Right lobe of liver (tissue), 6 donors: ENCODE data around the gene CAMK2D. TPM values are rescaled to one million over a fixed set of nuclear protein-coding genes. Genes with fewer than 3 reads are reported as not detected.

Experiments
- ATAC-seq, 4 donors: fragments of 200-7000 bp; cut with Tn5 transposase; one replicate each; pipeline ENCODE4 v1.9.1; 2020; ENCODE audit warnings: mild to moderate bottlenecking in 4 of 4, moderate library complexity in 4 of 4
- DNase-seq, 3 donors: peaks; one replicate each; pipeline ENCODE4 v3.0.0-alpha.2; 2020
- H3K27ac ChIP-seq, 3 donors: fragments of 200-600 bp; one replicate each; pipeline ENCODE4 v1.8.0; 2022
- H3K27me3 ChIP-seq, 2 donors: fragments of 200-600 bp; one replicate each; pipeline ENCODE4 v1.8.0; 2022
- H3K36me3 ChIP-seq, 4 donors: fragments of 200-600 bp; sonication (generic) in 1 of 4; one replicate each; pipeline versions ENCODE4 v1.5.1 to v1.8.0; 2017 to 2022; ENCODE audit warnings: control low read depth in 1 of 4
- H3K4me1 ChIP-seq, 4 donors: fragments of 200-600 bp; sonication (generic) in 1 of 4; one replicate each; pipeline versions ENCODE4 v1.5.1 to v1.8.0; 2017 to 2022; ENCODE audit warnings: control low read depth in 1 of 4
- H3K4me3 ChIP-seq, 3 donors: fragments of 200-600 bp; one replicate each; pipeline ENCODE4 v1.8.0; 2022
- H3K9me3 ChIP-seq, 4 donors: fragments of 200-600 bp; sonication (generic) in 1 of 4; one replicate each; pipeline versions ENCODE4 v1.5.1 to v1.8.0; 2017 to 2022; ENCODE audit warnings: control low read depth in 1 of 4
- POLR2A ChIP-seq: fragments of 450-650 bp; IDR thresholded peaks from one replicate; pipeline ENCODE4 v1.6.1; 2017; ENCODE audit warnings: antibody characterized with exemption, mild to moderate bottlenecking
- WGBS: methylation state at CpG from one replicate; pipeline ENCODE4 v1.1.6; 2018; ENCODE audit warnings: low coverage, low lambda C conversion rate; ENCODE audit not compliant: insufficient coverage; ENCODE audit errors: missing lambda C conversion rate; 5-methylcytosine and 5-hydroxymethylcytosine counted together
- intact Hi-C, 2 donors: fragments of 100-400 bp; cut with DNase I; formaldehyde crosslinking; loops; one replicate each; pipeline versions ENCODE4 v1.11.2 to v1.14.1; 2022
- total RNA-seq, 6 experiments: library from RNA; depleted of rRNA in 2 of 6; stranded (reverse); fragments of >200 nt in 2 of 6; fragmentation: NEBNext Ultra II Directional in 3 of 6; extraction: Animal tissue kit (Norgen Biotek cat#: 25700) in 3 of 6; gene quantifications; one replicate each; pipeline versions ENCODE4 v1.1.0 to v1.2.4, GENCODE V29; 2016 to 2023
- TF ChIP-seq, protein P1 (sequence below), 4 donors: fragments of 200-600 bp in 3 of 4; fragments of 450-650 bp in 1 of 4; IDR thresholded peaks; one replicate each; pipeline versions ENCODE4 v1.5.1 to v1.8.0; 2016 to 2022; ENCODE audit warnings: antibody characterized with exemption in 4 of 4, mild to moderate bottlenecking in 2 of 4
- donor health status: DM: no; HTN: yes; CAD: no.
- donor health status: DM: no; HTN: no; CAD: no.
- donor health status: DM: no; HTN: no; CAD: no.
- donor health status: DM: no; HTN: yes; CAD: no.
- donor health status: DM: no; HTN: yes; CAD: no.

Gene CAMK2D
- total RNA-seq, 6 experiments from 2014 or later = 17.0 to 30.6 (median 22.6) TPM

DNA sequence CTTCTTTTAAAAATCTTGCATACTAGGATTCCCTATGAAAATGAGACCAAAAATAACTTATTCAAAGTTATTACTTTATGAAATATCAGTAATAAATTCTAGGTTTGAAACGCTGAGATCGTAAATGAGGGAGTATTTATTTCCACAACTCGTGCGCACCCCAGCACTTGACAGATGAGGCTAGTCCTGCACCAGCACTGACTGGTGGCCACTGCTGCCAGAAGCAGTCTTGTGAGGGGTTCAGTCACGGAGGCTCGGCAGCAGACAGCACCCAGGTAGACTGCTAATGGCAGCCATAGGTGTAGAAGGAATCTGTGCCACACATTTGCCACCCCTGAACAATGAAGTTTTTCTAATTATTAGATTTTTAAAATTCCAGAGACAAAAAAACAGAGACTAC lies 248.7 kb downstream of the CAMK2D start:
- no peak for TF ChIP-seq POLR2A
- TF ChIP-seq, protein P1, sequence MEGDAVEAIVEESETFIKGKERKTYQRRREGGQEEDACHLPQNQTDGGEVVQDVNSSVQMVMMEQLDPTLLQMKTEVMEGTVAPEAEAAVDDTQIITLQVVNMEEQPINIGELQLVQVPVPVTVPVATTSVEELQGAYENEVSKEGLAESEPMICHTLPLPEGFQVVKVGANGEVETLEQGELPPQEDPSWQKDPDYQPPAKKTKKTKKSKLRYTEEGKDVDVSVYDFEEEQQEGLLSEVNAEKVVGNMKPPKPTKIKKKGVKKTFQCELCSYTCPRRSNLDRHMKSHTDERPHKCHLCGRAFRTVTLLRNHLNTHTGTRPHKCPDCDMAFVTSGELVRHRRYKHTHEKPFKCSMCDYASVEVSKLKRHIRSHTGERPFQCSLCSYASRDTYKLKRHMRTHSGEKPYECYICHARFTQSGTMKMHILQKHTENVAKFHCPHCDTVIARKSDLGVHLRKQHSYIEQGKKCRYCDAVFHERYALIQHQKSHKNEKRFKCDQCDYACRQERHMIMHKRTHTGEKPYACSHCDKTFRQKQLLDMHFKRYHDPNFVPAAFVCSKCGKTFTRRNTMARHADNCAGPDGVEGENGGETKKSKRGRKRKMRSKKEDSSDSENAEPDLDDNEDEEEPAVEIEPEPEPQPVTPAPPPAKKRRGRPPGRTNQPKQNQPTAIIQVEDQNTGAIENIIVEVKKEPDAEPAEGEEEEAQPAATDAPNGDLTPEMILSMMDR (IDR thresholded peaks at IDR 0.05) = no peak
- no peak overlapping the region for H3K27ac ChIP-seq
- DNase-seq (no peak), ATAC-seq (no peak)
- peaks cover 0 to 6% (median 0%) of the 10 kb centered on the region in 4 donors for H3K4me1 ChIP-seq
- H3K27me3 ChIP-seq = no peaks in the 10 kb centered on the region
- intact Hi-C loops = no loop called here
- H3K4me3 ChIP-seq = no peak overlapping the region
- WGBS = 97% methylated on average over 6 of the region's 6 CpGs
- peaks cover 0 to 2% (median 0%) of the 10 kb centered on the region in 4 donors for H3K9me3 ChIP-seq
- H3K36me3 ChIP-seq = peaks cover 0 to 11% (median 0%) of the 10 kb centered on the region in 4 donors

DNA sequence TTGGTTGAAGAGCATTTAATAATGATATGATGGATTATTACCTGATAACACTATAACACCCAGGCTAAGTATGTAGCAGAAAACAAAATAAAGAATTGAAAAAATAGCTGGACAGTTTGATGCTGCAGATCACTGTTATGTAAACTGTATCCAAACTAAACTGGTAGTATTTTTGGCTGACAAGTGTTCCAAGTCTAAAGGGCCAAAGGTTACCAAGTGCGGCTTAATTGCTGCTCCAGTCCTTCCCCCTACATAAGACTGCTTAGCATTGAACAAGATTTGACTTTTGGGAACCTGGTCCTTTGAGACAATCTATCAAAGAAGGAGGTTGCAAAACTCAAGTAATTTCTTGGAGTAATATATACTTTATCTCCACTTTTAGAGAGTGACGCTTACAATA lies 249.6 kb downstream of the CAMK2D start:
- WGBS = 61% methylated on average over 2 of the region's 2 CpGs
- no peak overlapping the region for H3K27ac ChIP-seq
- H3K27me3 ChIP-seq = no peaks in the 10 kb centered on the region
- peaks cover 0 to 13% (median 0%) of the 10 kb centered on the region in 4 donors for H3K36me3 ChIP-seq
- TF ChIP-seq, protein P1 (IDR thresholded peaks at IDR 0.05) = no peak
- no peak for TF ChIP-seq POLR2A
- ATAC-seq (peak; percentile 49 to 78 (median 66)), DNase-seq (no peak)
- H3K4me3 ChIP-seq = no peak overlapping the region
- H3K9me3 ChIP-seq = peaks cover 0 to 2% (median 0%) of the 10 kb centered on the region in 4 donors
- H3K4me1 ChIP-seq = peaks cover 0 to 6% (median 0%) of the 10 kb centered on the region in 4 donors
- intact Hi-C loops = no loop called here

DNA sequence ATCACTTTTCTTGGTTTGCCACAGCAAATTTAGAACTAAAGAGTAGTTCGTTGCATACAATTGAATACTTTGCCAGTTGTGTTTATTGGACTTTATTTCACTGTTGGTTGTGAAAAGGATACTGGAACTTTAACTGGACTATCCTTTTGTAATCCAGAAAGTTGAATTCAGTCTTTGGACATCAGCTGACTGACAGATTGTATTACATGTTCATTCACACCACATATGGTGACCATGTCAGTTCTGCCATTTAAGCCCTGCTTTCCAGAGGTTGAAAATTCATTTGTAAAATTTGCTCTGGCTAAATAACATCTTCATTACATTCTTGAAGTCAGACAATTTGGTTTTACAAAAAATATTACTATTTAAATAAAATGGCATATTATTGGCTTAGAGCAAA lies 251.7 kb downstream of the CAMK2D start:
- H3K9me3 ChIP-seq = no peaks in the 10 kb centered on the region
- peaks cover 0 to 13% (median 0%) of the 10 kb centered on the region in 4 donors for H3K36me3 ChIP-seq
- no peak for ATAC-seq
- intact Hi-C loops = no loop called here
- peaks cover 0 to 6% (median 0%) of the 10 kb centered on the region in 4 donors for H3K4me1 ChIP-seq
- H3K4me3 ChIP-seq = no peak overlapping the region
- H3K27me3 ChIP-seq = no peaks in the 10 kb centered on the region
- TF ChIP-seq, protein P1 (IDR thresholded peaks at IDR 0.05) = no peak
- WGBS = 92% methylated on average over 1 of the region's 1 CpG
- no peak overlapping the region for H3K27ac ChIP-seq
- no peak for DNase-seq

DNA sequence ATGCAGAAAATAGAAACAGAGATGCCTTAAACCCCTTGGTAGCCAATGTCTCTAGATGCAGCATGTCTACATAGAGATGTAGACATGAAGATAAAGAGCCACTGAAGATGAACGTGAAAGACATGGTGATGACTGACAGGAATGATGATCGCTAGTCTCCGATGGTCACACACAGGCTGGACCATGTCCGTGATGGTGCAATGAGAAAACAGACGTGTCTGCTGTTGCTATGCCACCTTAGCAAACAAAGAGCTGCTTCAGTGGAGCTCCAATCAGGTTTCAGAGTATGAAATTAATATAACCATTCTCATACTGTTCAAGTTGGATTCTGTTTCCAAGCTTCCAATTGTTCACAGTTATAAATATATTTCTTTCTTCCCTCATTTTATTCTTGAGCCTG lies 256.5 kb downstream of the CAMK2D start:
- Histone ChIP-seq H3K4me3 (no peak overlapping the region), H3K27ac (no peak overlapping the region), H3K36me3 (peaks cover 0 to 8% (median 0%) of the 10 kb centered on the region in 4 donors), H3K4me1 (no peaks in the 10 kb centered on the region), H3K9me3 (no peaks in the 10 kb centered on the region), H3K27me3 (no peaks in the 10 kb centered on the region)
- TF ChIP-seq, protein P1 (IDR thresholded peaks at IDR 0.05) = no peak
- no peak for TF ChIP-seq POLR2A
- ATAC-seq (peak in 1 of 4 donors; percentile 38), DNase-seq (no peak)
- intact Hi-C loops = no loop called here
- 55% methylated on average over 5 of the region's 5 CpGs for WGBS

DNA sequence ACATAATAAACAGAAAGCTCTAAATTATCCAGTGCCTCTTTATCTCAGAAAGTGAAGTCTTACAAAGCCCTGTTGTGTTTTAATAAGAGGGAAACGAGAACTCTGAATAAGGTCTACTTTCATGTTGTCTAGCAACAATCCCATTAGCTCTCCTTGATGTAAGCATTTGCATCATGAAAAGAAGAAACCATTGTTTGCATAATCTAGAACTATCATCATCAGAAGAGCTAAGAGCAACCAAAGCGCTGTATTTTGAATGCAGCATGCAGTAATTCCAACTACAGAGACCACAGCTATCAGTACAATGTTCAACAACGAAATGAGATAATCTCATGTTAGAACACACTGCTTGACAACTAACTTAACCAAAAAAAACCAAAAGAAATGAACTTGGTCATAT lies 257.1 kb downstream of the CAMK2D start:
- peaks cover 0 to 8% (median 0%) of the 10 kb centered on the region in 4 donors for H3K36me3 ChIP-seq
- no peak overlapping the region for H3K4me3 ChIP-seq
- DNase-seq (no peak), ATAC-seq (no peak)
- no peak overlapping the region for H3K27ac ChIP-seq
- TF ChIP-seq, protein P1 (IDR thresholded peaks at IDR 0.05) = no peak
- TF ChIP-seq POLR2A = no peak
- H3K4me1 ChIP-seq = no peaks in the 10 kb centered on the region
- WGBS = 92% methylated on average over 3 of the region's 3 CpGs
- no peaks in the 10 kb centered on the region for H3K9me3 ChIP-seq
- intact Hi-C loops = no loop called here
- no peaks in the 10 kb centered on the region for H3K27me3 ChIP-seq
